Prostate gland (tissue), 2 donors: ENCODE data around the gene FHOD3. TPM values are rescaled to one million over a fixed set of nuclear protein-coding genes. Genes with fewer than 3 reads are reported as not detected.

Source experiments
- DNase-seq: peaks from one replicate; pipeline ENCODE4 v3.0.0-alpha.2; 2019; ENCODE audit warnings: low spot score
- H3K27ac ChIP-seq, 2 donors: fragments of 200-600 bp; sonication (generic); 2 replicates each; pipeline ENCODE4 v1.5.1; 2017 to 2019
- H3K27me3 ChIP-seq: fragments of 200-600 bp; sonication (generic); replicated peaks from 2 replicates; pipeline ENCODE4 v1.5.1; 2019; ENCODE audit not compliant: insufficient read depth
- H3K36me3 ChIP-seq, 2 donors: fragments of 200-600 bp; sonication (generic); 1 replicate in 1 of 2; 2 replicates in 1 of 2; pipeline versions ENCODE4 v1.5.1 to v1.8.1; 2017 to 2019
- H3K4me1 ChIP-seq: fragments of 200-600 bp; sonication (generic); replicated peaks from 2 replicates; pipeline ENCODE4 v1.5.1; 2019
- H3K4me3 ChIP-seq, 2 donors: fragments of 200-600 bp; sonication (generic); 2 replicates each; pipeline ENCODE4 v1.5.1; 2017 to 2019
- H3K9me3 ChIP-seq: fragments of 200-600 bp; sonication (generic); 2 replicates; pipeline ENCODE4 v1.5.1; 2017
- CTCF ChIP-seq, 4 experiments: fragments of 200-600 bp in 2 of 4; fragments of 450-650 bp in 2 of 4; sonication (generic) in 2 of 4; IDR thresholded peaks; 1 replicate in 3 of 4; 2 replicates in 1 of 4; pipeline ENCODE4 v1.5.1; 2016 to 2019; ENCODE audit warnings: antibody characterized with exemption in 4 of 4, mild to moderate bottlenecking in 2 of 4, moderate library complexity in 2 of 4
- POLR2A ChIP-seq: fragments of 450-650 bp; IDR thresholded peaks from one replicate; pipeline ENCODE4 v1.6.1; 2016; ENCODE audit warnings: antibody characterized with exemption, mild to moderate bottlenecking
- POLR2AphosphoS5 ChIP-seq: sonication (generic); formaldehyde crosslinking; IDR thresholded peaks from one replicate; pipeline ENCODE4 v1.6.1; 2017; ENCODE audit warnings: antibody characterized with exemption
- WGBS: methylation state at CpG from one replicate; pipeline ENCODE4 v1.1.5; 2018; 5-methylcytosine and 5-hydroxymethylcytosine counted together
- intact Hi-C: fragments of 100-400 bp; cut with DNase I; formaldehyde crosslinking; loops from one replicate; pipeline ENCODE4 v1.14.2; 2022
- total RNA-seq, 2 donors: library from RNA; depleted of rRNA; stranded (reverse); fragments of >200 nt; gene quantifications; one replicate each; pipeline ENCODE4 v1.1.0, GENCODE V29; 2016

The FHOD3 gene
- total RNA-seq, 2 donors from 2014 or later = 25.1 to 52.5 TPM

GRCh38 chr18:36396190-36396589, 98.7 kb downstream of the FHOD3 start:
- TF ChIP-seq POLR2AphosphoS5 (no peak), POLR2A (no peak), CTCF (IDR thresholded peaks at IDR 0.05) (no peak)
- Histone ChIP-seq H3K4me3 (no peak overlapping the region), H3K9me3 (no peaks in the 10 kb centered on the region), H3K27ac (no peak overlapping the region), H3K27me3 (no peaks in the 10 kb centered on the region), H3K4me1 (no peaks in the 10 kb centered on the region), H3K36me3 (no peaks in the 10 kb centered on the region)
- intact Hi-C loops = loop anchor here (10.0 kb wide), 1 partner anchor 91 kb away; no protein-coding TSS in a partner anchor
- no peak for DNase-seq

GRCh38 chr18:36397033-36397432, 99.5 kb downstream of the FHOD3 start:
- Histone ChIP-seq H3K27me3 (no peaks in the 10 kb centered on the region), H3K36me3 (no peaks in the 10 kb centered on the region), H3K27ac (no peak overlapping the region), H3K4me3 (no peak overlapping the region), H3K9me3 (no peaks in the 10 kb centered on the region), H3K4me1 (no peaks in the 10 kb centered on the region)
- TF ChIP-seq POLR2AphosphoS5 = no peak
- TF ChIP-seq CTCF (IDR thresholded peaks at IDR 0.05) = no peak
- no peak for TF ChIP-seq POLR2A
- no peak for DNase-seq
- intact Hi-C loops = loop anchor here (10.0 kb wide), 1 partner anchor 92 kb away; no protein-coding TSS in a partner anchor

GRCh38 chr18:36398419-36398818, 100.9 kb downstream of the FHOD3 start:
- Histone ChIP-seq H3K36me3 (no peaks in the 10 kb centered on the region), H3K27me3 (no peaks in the 10 kb centered on the region), H3K27ac (no peak overlapping the region), H3K4me1 (no peaks in the 10 kb centered on the region), H3K4me3 (no peak overlapping the region), H3K9me3 (no peaks in the 10 kb centered on the region)
- intact Hi-C loops = loop anchor here (10.0 kb wide), 1 partner anchor 94 kb away; no protein-coding TSS in a partner anchor
- no peak for TF ChIP-seq POLR2AphosphoS5
- no peak for TF ChIP-seq POLR2A
- no peak for TF ChIP-seq CTCF (IDR thresholded peaks at IDR 0.05)
- DNase-seq = no peak
- WGBS = 46% methylated on average over 3 of the region's 3 CpGs

- TF ChIP-seq CTCF (IDR thresholded peaks at IDR 0.05) = no peak
- TF ChIP-seq POLR2AphosphoS5 = no peak
- no peak for TF ChIP-seq POLR2A
Measured at GRCh38 chr18:36399055-36399454, 101.5 kb downstream of the FHOD3 start.

GRCh38 chr18:36401462-36401861, 103.9 kb downstream of the FHOD3 start:
- intact Hi-C loops = no loop called here
- TF ChIP-seq CTCF (IDR thresholded peaks at IDR 0.05) = no peak
- no peak for TF ChIP-seq POLR2A
- TF ChIP-seq POLR2AphosphoS5 = no peak
- Histone ChIP-seq H3K4me1 (no peaks in the 10 kb centered on the region), H3K27ac (no peak overlapping the region), H3K4me3 (no peak overlapping the region), H3K27me3 (no peaks in the 10 kb centered on the region), H3K9me3 (no peaks in the 10 kb centered on the region), H3K36me3 (no peaks in the 10 kb centered on the region)
- DNase-seq = no peak
- WGBS = 90% methylated on average over 2 of the region's 2 CpGs

More at GRCh38 chr18:36399055-36399454, 101.5 kb downstream of the FHOD3 start:
- WGBS = 91% methylated on average over 4 of the region's 4 CpGs
- intact Hi-C loops = loop anchor here (10.0 kb wide), 1 partner anchor 94 kb away; no protein-coding TSS in a partner anchor
- Histone ChIP-seq H3K9me3 (no peaks in the 10 kb centered on the region), H3K4me3 (no peak overlapping the region), H3K4me1 (no peaks in the 10 kb centered on the region), H3K27ac (no peak overlapping the region), H3K36me3 (no peaks in the 10 kb centered on the region), H3K27me3 (no peaks in the 10 kb centered on the region)
- no peak for DNase-seq
